GM23338 (cell line): ENCODE data around the gene SCAF8. TPM values are rescaled to one million over a fixed set of nuclear protein-coding genes. Genes with fewer than 3 reads are reported as not detected.

ENCODE experiments used
- ATAC-seq: fragments of 200-7000 bp; cut with Tn5 transposase; 3 replicates; pipeline ENCODE4 v1.9.1; 2020
- DNase-seq: peaks from one replicate; pipeline ENCODE4 v3.0.0-alpha.2; 2015; ENCODE audit warnings: low spot score
- H2AFZ ChIP-seq: fragments of 200-600 bp; sonication (generic); 2 replicates; pipeline ENCODE4 v1.8.0; 2016; ENCODE audit warnings: antibody characterized with exemption, mild to moderate bottlenecking, moderate library complexity
- H3F3A ChIP-seq: fragments of 200-600 bp; sonication (generic); replicated peaks from 2 replicates; pipeline ENCODE4 v1.8.0; 2017; ENCODE audit warnings: antibody characterized with exemption, mixed run types, low read depth
- H3K27ac ChIP-seq: fragments of 200-600 bp; sonication (generic); 2 replicates; pipeline ENCODE4 v1.6.1; 2016; ENCODE audit warnings: low read depth
- H3K27me3 ChIP-seq: fragments of 200-600 bp; sonication (generic); 2 replicates; pipeline ENCODE4 v1.8.0; 2016; ENCODE audit warnings: mild to moderate bottlenecking, mixed run types, moderate library complexity; ENCODE audit not compliant: insufficient read depth
- H3K36me3 ChIP-seq: fragments of 200-600 bp; sonication (generic); 2 replicates; pipeline ENCODE4 v1.8.0; 2016; ENCODE audit warnings: mild to moderate bottlenecking; ENCODE audit not compliant: insufficient read depth
- H3K4me1 ChIP-seq: fragments of 200-600 bp; sonication (generic); 2 replicates; pipeline ENCODE4 v1.8.0; 2016; ENCODE audit warnings: mild to moderate bottlenecking, moderate library complexity; ENCODE audit not compliant: insufficient read depth
- H3K4me2 ChIP-seq: fragments of 200-600 bp; sonication (generic); 2 replicates; pipeline ENCODE4 v1.7.1; 2017; ENCODE audit warnings: mixed run types
- H3K4me3 ChIP-seq: fragments of 200-600 bp; sonication (generic); 2 replicates; pipeline ENCODE4 v1.6.1; 2016; ENCODE audit warnings: mixed run types
- H3K79me2 ChIP-seq: fragments of 200-600 bp; sonication (generic); replicated peaks from 2 replicates; pipeline ENCODE4 v1.8.0; 2017; ENCODE audit warnings: mild to moderate bottlenecking; ENCODE audit not compliant: insufficient read depth
- H3K9me2 ChIP-seq: fragments of 200-600 bp; sonication (generic); 2 replicates; pipeline ENCODE4 v1.8.0; 2017; ENCODE audit not compliant: insufficient read depth
- H4K20me1 ChIP-seq: fragments of 200-600 bp; sonication (generic); replicated peaks from 2 replicates; pipeline ENCODE4 v1.8.0; 2017; ENCODE audit warnings: mild to moderate bottlenecking; ENCODE audit not compliant: insufficient read depth
- H3K27ac Mint-ChIP-seq: 2 replicates; pipeline ENCODE4 v1.8.0; 2020; ENCODE audit warnings: inconsistent platforms, mild to moderate bottlenecking, moderate library complexity, mixed read lengths
- H3K27me3 Mint-ChIP-seq: 3 replicates; pipeline ENCODE4 v1.8.0; 2022; ENCODE audit warnings: low read depth, mild to moderate bottlenecking, moderate library complexity, mixed read lengths, inconsistent platforms; ENCODE audit not compliant: insufficient read depth, poor library complexity
- H3K36me3 Mint-ChIP-seq: 3 replicates; pipeline ENCODE4 v1.8.0; 2021; ENCODE audit warnings: low read depth, mild to moderate bottlenecking, inconsistent platforms, moderate library complexity, mixed read lengths
- H3K4me1 Mint-ChIP-seq: 3 replicates; pipeline ENCODE4 v1.8.0; 2020; ENCODE audit warnings: mild to moderate bottlenecking, inconsistent platforms, mixed read lengths
- H3K4me3 Mint-ChIP-seq: 3 replicates; pipeline ENCODE4 v1.8.0; 2021; ENCODE audit warnings: moderate library complexity, mild to moderate bottlenecking, inconsistent platforms, mixed read lengths
- H3K9me3 Mint-ChIP-seq: 3 replicates; pipeline ENCODE4 v1.8.0; 2020; ENCODE audit warnings: moderate library complexity, mild to moderate bottlenecking, inconsistent platforms, mixed read lengths
- CREB1 ChIP-seq: fragments of 250-450 bp; sonication (Bioruptor Pico); IDR thresholded peaks from 2 replicates; pipeline ENCODE4 v1.5.0; 2020; ENCODE audit warnings: low read depth, mild to moderate bottlenecking, moderate library complexity
- EZH2 ChIP-seq: fragments of 200-600 bp; sonication (generic); IDR thresholded peaks from one replicate; pipeline ENCODE4 v1.8.0; 2017; ENCODE audit warnings: antibody characterized with exemption, mild to moderate bottlenecking, low read depth; ENCODE audit not compliant: unreplicated experiment
- JUNB ChIP-seq: IDR thresholded peaks from one replicate; pipeline ENCODE4 v1.6.1; 2016; ENCODE audit warnings: antibody characterized with exemption; ENCODE audit not compliant: unreplicated experiment
- NANOG ChIP-seq: IDR thresholded peaks from 2 replicates; pipeline ENCODE4 v1.6.1; 2016; ENCODE audit warnings: antibody characterized with exemption, borderline replicate concordance
- POLR2AphosphoS5 ChIP-seq: IDR thresholded peaks from 2 replicates; pipeline ENCODE4 v1.6.1; 2016; ENCODE audit warnings: antibody characterized with exemption, low read depth
- REST ChIP-seq: IDR thresholded peaks from one replicate; pipeline ENCODE4 v1.6.1; 2018; ENCODE audit warnings: antibody characterized with exemption; ENCODE audit not compliant: unreplicated experiment
- STAT1 ChIP-seq: IDR thresholded peaks from one replicate; pipeline ENCODE4 v1.6.1; 2016; ENCODE audit warnings: antibody characterized with exemption; ENCODE audit not compliant: unreplicated experiment
- ZNF331 ChIP-seq: fragments of 250-450 bp; sonication (Bioruptor Pico); IDR thresholded peaks from 2 replicates; pipeline ENCODE4 v1.5.0; 2020; ENCODE audit warnings: low read depth, mild to moderate bottlenecking, moderate library complexity
- polyA plus RNA-seq: library from polyadenylated mRNA; unstranded; fragments of >200 nt; fragmentation: Nextera tagmentation; extraction: Ambion mirVana; gene quantifications from 2 replicates; pipeline ENCODE4 v1.2.1, GENCODE V29; 2016
- total RNA-seq: library from RNA; depleted of rRNA; stranded (reverse); fragments of >200 nt; shearing (Covaris generic); gene quantifications from 2 replicates; pipeline ENCODE4 v1.2.3, GENCODE V29; 2014
- TF ChIP-seq, protein P1 (sequence below): IDR thresholded peaks from 2 replicates; pipeline ENCODE4 v1.6.1; 2016; ENCODE audit warnings: antibody characterized with exemption

Gene SCAF8
- total and polyA plus RNA-seq, 2 experiments from 2014 or later = 13.8 to 37.9 TPM

- no peak overlapping the region for H3K27ac ChIP-seq
- no peaks in the 10 kb centered on the region for H3K9me2 ChIP-seq
- no peaks in the 10 kb centered on the region for H3F3A ChIP-seq
- H3K36me3 ChIP-seq = no peaks in the 10 kb centered on the region
- no peak overlapping the region for H3K4me3 ChIP-seq
- H3K4me1 ChIP-seq = peaks cover 22% of the 10 kb centered on the region
- ATAC-seq (no peak), DNase-seq (no peak)
- peaks cover 15% of the 10 kb centered on the region for H4K20me1 ChIP-seq
- H3K36me3 Mint-ChIP-seq = peaks cover 5% of the 10 kb centered on the region; the same call in 2 of the 3 replicates
- no peak overlapping the region for H3K4me3 Mint-ChIP-seq
- H3K9me3 Mint-ChIP-seq = no peaks in the 10 kb centered on the region
- no peak overlapping the region for H3K27ac Mint-ChIP-seq
- H3K27me3 ChIP-seq = no peaks in the 10 kb centered on the region
- peaks cover 35% of the 10 kb centered on the region for H3K4me1 Mint-ChIP-seq
- H2AFZ ChIP-seq = no peak overlapping the region
- no peak overlapping the region for H3K4me2 ChIP-seq
- no peaks in the 10 kb centered on the region for H3K27me3 Mint-ChIP-seq
- no peak for TF ChIP-seq CREB1 (CRISPR knock-in tag)
- peaks cover 94% of the 10 kb centered on the region for H3K79me2 ChIP-seq
Observed at GRCh38 chr6:154842833-154843232, 109.6 kb downstream of the SCAF8 start.

DNA sequence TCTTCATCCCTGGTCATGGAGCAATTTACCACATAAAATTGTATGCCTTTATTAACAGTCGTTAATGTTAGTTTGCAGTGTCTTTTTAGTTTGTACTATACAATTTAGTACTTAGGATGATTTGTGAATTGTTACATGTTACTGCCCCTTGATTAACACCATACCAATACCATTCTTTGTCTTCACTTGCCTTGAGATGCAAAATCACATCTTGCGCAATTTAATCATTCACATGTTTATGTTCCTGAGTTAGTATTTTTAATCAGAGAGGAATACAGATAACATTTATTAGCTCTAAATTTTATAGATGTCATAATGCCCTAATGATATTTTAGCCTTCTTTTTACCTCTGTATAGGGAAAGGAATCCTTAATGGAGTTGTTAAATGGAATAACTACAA, 114.1 kb downstream of the SCAF8 start:
- H3K36me3 Mint-ChIP-seq = 0 out of 3 replicates have a peak, but pooled peaks cover 4% of the 10 kb centered on the region
- H3K4me3 ChIP-seq = no peak overlapping the region
- no peaks in the 10 kb centered on the region for H3K9me2 ChIP-seq
- H3K4me1 ChIP-seq = peaks cover 5% of the 10 kb centered on the region; the same call in 1 of the 2 replicates
- H3K27me3 ChIP-seq = no peaks in the 10 kb centered on the region
- peaks cover 2% of the 10 kb centered on the region for H4K20me1 ChIP-seq
- H3K27me3 Mint-ChIP-seq = peaks cover 4% of the 10 kb centered on the region
- peaks cover 21% of the 10 kb centered on the region for H3K4me1 Mint-ChIP-seq
- peaks cover 88% of the 10 kb centered on the region for H3K79me2 ChIP-seq
- H3K27ac ChIP-seq = no peak overlapping the region
- H3K9me3 Mint-ChIP-seq = no peaks in the 10 kb centered on the region
- H2AFZ ChIP-seq = no peak overlapping the region
- H3K27ac Mint-ChIP-seq = 0 out of 2 replicates have a peak overlapping the region, but pooled peaks have one; percentile 0
- H3K4me3 Mint-ChIP-seq = no peak overlapping the region
- no peak for TF ChIP-seq STAT1
- no peak for TF ChIP-seq JUNB
- no peak for TF ChIP-seq POLR2AphosphoS5
- no peak for TF ChIP-seq REST
- no peak for TF ChIP-seq ZNF331
- TF ChIP-seq CREB1 (CRISPR knock-in tag) = no peak
- TF ChIP-seq EZH2 = no peak
- no peak for TF ChIP-seq NANOG
- TF ChIP-seq, protein P1, sequence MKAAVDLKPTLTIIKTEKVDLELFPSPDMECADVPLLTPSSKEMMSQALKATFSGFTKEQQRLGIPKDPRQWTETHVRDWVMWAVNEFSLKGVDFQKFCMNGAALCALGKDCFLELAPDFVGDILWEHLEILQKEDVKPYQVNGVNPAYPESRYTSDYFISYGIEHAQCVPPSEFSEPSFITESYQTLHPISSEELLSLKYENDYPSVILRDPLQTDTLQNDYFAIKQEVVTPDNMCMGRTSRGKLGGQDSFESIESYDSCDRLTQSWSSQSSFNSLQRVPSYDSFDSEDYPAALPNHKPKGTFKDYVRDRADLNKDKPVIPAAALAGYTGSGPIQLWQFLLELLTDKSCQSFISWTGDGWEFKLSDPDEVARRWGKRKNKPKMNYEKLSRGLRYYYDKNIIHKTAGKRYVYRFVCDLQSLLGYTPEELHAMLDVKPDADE = no peak
- DNase-seq (no peak), ATAC-seq (no peak)
- H3F3A ChIP-seq = no peaks in the 10 kb centered on the region
- no peaks in the 10 kb centered on the region for H3K36me3 ChIP-seq
- H3K4me2 ChIP-seq = no peak overlapping the region
